ENCODE results near the gene RACGAP1. TPM values are rescaled to one million over a fixed set of nuclear protein-coding genes. Genes with fewer than 3 reads are reported as not detected.

RACGAP1 gene
- total RNA-seq, 2 experiments from 2014 or later, result 113 to 117 TPM

DNA sequence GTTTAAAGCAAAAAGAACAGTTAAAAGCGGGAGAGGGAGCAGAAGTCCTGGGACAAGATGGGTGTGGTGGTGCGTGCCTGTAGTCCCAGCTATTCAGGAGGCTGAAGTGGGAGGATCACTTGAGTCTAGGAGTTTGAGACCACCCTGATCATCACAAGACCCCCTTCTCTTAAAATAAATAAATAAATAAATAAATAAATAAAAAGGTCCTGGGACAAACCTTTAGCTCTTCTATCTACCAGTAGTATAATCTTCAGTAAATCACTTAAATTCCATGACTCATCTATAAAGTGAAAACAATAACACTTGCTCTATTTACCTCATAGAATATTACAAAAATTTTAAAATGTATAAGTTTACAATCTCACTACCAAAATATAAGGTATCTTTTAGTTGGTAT lies 5.8 kb downstream of the RACGAP1 start:
- no peak for ATAC-seq
- Mint-ChIP-seq H3K36me3 (ENCODE audit: low read depth) (peaks cover 28% of the 10 kb centered on the region), H3K4me1 (ENCODE audit: low read depth) (peaks cover 19% of the 10 kb centered on the region)

DNA sequence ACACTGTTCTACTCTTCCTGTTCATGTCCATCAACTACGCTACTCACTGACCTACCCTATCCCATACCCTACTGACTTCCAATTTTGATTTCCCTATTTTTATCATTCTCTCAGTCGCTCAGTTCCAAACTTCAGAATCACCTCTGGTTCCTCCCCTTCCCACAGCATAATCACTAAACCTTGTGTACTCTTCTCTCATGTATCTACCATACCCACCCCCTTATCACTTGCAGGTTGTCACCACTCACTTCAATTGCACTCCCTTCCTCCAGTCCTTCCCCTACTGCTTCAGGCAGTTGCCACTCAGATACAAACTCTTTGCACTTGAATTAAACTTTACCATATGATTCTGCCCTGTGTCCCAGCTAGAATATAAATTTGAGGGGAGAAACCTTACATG lies 6.3 kb downstream of the RACGAP1 start:
- no peak overlapping the region for H3K27ac Mint-ChIP-seq
- ChIA-PET CTCF (interaction anchor here (1.5 to 3.7 kb wide), 4 partner anchors 9 to 152 kb away, joined by 3 to 15 read pairs (median 8); no protein-coding TSS in a partner anchor), POLR2A (interaction anchor here (1.2 kb wide), 1 partner anchor 144 kb away, joined by 4 read pairs; no protein-coding TSS in a partner anchor)
- no peak for DNase-seq
- TF ChIP-seq, protein P1, sequence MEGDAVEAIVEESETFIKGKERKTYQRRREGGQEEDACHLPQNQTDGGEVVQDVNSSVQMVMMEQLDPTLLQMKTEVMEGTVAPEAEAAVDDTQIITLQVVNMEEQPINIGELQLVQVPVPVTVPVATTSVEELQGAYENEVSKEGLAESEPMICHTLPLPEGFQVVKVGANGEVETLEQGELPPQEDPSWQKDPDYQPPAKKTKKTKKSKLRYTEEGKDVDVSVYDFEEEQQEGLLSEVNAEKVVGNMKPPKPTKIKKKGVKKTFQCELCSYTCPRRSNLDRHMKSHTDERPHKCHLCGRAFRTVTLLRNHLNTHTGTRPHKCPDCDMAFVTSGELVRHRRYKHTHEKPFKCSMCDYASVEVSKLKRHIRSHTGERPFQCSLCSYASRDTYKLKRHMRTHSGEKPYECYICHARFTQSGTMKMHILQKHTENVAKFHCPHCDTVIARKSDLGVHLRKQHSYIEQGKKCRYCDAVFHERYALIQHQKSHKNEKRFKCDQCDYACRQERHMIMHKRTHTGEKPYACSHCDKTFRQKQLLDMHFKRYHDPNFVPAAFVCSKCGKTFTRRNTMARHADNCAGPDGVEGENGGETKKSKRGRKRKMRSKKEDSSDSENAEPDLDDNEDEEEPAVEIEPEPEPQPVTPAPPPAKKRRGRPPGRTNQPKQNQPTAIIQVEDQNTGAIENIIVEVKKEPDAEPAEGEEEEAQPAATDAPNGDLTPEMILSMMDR (IDR thresholded peaks at IDR 0.05), result no peak
- no peak overlapping the region for H3K4me3 Mint-ChIP-seq
- intact Hi-C loops (cut with micrococcal nuclease), result no loop called here
- peaks cover 28% of the 10 kb centered on the region for H3K36me3 Mint-ChIP-seq (ENCODE audit: low read depth)
- ATAC-seq, result no peak
- no peaks in the 10 kb centered on the region for H3K27me3 Mint-ChIP-seq
- H3K4me1 Mint-ChIP-seq (ENCODE audit: low read depth), result peaks cover 20% of the 10 kb centered on the region
- H3K9me3 Mint-ChIP-seq, result no peaks in the 10 kb centered on the region

More for the DNA sequence above, 5.8 kb downstream of the RACGAP1 start:
- TF ChIP-seq, protein P1 (IDR thresholded peaks at IDR 0.05), result no peak
- intact Hi-C loops (cut with micrococcal nuclease), result no loop called here
- DNase-seq, result no peak
- no peaks in the 10 kb centered on the region for H3K27me3 Mint-ChIP-seq
- H3K9me3 Mint-ChIP-seq, result no peaks in the 10 kb centered on the region
- ChIA-PET POLR2A (no interaction called here), CTCF (interaction anchor here (0.6 to 3.7 kb wide), 4 partner anchors 19 to 381 kb away, joined by 3 to 15 read pairs (median 8); no protein-coding TSS in a partner anchor)
- no peak overlapping the region for H3K4me3 Mint-ChIP-seq
- H3K27ac Mint-ChIP-seq, result no peak overlapping the region

DNA sequence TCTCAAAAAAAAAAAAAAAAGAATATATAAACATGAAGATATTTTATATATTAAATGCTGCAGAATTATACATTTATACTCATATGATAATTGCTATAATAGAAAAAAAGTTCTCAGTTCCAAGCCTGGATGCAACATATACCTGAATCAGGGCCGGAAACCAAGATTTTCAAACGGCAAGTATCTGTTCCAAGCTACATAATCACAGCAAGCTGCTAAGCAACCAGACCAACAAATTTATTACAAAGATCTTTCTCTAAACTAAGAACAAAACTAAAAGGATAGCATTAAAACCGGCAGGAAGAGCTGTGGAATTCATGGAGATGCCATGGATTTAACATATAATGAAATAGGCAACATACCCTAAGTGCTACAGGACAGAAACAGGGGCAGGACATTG lies 7.1 kb downstream of the RACGAP1 start:
- TF ChIP-seq, protein P1 (IDR thresholded peaks at IDR 0.05), result no peak
- Mint-ChIP-seq H3K27ac (no peak overlapping the region), H3K9me3 (no peaks in the 10 kb centered on the region), H3K27me3 (no peaks in the 10 kb centered on the region), H3K4me3 (no peak overlapping the region), H3K36me3 (ENCODE audit: low read depth) (peaks cover 31% of the 10 kb centered on the region), H3K4me1 (ENCODE audit: low read depth) (peaks cover 22% of the 10 kb centered on the region)
- ChIA-PET CTCF (interaction anchor here (0.8 to 3.7 kb wide), 10 partner anchors 10 to 151 kb away, joined by 3 to 15 read pairs (median 4); no protein-coding TSS in a partner anchor), POLR2A (interaction anchor here (0.6 to 1.2 kb wide), 2 partner anchors 144 to 170 kb away, joined by 4 read pairs; no protein-coding TSS in a partner anchor)
- DNase-seq (no peak), ATAC-seq (no peak)
- intact Hi-C loops (cut with micrococcal nuclease), result no loop called here

DNA sequence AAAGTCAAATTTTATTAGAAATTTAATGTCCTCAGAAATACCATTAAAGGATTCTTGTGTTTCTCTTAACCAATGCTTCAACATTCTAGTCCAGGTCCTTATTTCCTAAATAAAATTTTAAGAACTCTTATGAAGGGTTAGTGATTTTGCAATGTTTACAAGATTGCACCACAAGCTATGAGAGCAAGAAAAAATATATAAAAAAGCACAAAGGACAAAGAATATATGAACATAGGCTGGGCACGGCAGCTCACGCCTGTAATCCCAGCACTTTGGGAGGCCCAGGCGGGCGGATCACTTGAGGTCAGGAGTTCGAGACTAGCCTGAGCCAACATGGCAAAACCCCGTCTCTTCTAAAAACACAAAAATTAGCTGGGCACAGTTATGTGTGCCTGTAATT lies 7.7 kb downstream of the RACGAP1 start:
- intact Hi-C loops (cut with micrococcal nuclease), result no loop called here
- Mint-ChIP-seq H3K27ac (no peak overlapping the region), H3K4me1 (ENCODE audit: low read depth) (peaks cover 19% of the 10 kb centered on the region), H3K9me3 (no peaks in the 10 kb centered on the region), H3K27me3 (no peaks in the 10 kb centered on the region), H3K36me3 (ENCODE audit: low read depth) (peaks cover 25% of the 10 kb centered on the region), H3K4me3 (no peak overlapping the region)
- DNase-seq (no peak), ATAC-seq (no peak)
- CTCF ChIA-PET, result interaction anchor here (0.8 to 3.7 kb wide), 9 partner anchors 10 to 150 kb away, joined by 3 to 13 read pairs (median 4); no protein-coding TSS in a partner anchor
- TF ChIP-seq, protein P1 (IDR thresholded peaks at IDR 0.05), result no peak
- POLR2A ChIA-PET, result interaction anchor here (0.9 kb wide), 1 partner anchor 27 kb away, joined by 3 read pairs; no protein-coding TSS in a partner anchor

Measured in activated CD8-positive, alpha-beta T cell treated with anti-CD3 and anti-CD28 coated beads for 36 hours (primary cell).